Measurements from ENCODE around the gene PSMB4. TPM values are rescaled to one million over a fixed set of nuclear protein-coding genes. Genes with fewer than 3 reads are reported as not detected.
"Not testable (repeated sequence)": the region's sequence is repeated elsewhere in the genome, so short reads cannot be mapped to it uniquely, and the experiment has no call there.

PSMB4 gene
- total RNA-seq = 176 TPM

DNA sequence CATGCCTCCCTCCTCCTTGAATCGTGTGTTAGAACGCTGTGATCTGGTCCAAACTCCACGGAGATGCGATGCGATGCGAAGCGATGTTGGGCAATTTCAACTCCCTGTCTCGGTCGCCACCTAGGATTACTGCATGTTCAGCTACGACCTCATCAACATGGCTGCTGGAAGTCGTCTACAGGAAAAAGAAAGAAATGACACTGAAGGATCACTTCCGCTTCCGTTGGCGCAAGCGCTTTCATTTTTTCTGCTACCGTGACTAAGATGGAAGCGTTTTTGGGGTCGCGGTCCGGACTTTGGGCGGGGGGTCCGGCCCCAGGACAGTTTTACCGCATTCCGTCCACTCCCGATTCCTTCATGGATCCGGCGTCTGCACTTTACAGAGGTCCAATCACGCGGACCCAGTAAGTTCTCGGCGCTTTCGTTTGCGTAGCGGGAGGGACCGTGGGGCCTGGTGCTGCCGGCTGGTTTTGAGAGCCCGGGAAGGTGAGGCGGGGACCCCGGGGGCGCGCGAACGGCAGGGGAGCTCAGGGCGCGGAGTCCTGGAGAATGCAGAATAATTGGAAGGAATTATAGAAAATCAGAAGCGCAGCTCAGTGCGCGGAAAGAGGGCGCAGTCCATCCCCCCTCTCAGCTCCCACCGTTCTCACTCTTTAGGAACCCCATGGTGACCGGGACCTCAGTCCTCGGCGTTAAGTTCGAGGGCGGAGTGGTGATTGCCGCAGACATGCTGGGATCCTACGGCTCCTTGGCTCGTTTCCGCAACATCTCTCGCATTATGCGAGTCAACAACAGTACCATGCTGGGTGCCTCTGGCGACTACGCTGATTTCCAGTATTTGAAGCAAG, at the start of gene PSMB4:
TSS of gene PSMB4 (plus strand) at position 250 of the 848 bp plus-strand sequence. CDS start at position 265, 15 bp downstream.
- DNase-seq = peak; percentile 98

DNA sequence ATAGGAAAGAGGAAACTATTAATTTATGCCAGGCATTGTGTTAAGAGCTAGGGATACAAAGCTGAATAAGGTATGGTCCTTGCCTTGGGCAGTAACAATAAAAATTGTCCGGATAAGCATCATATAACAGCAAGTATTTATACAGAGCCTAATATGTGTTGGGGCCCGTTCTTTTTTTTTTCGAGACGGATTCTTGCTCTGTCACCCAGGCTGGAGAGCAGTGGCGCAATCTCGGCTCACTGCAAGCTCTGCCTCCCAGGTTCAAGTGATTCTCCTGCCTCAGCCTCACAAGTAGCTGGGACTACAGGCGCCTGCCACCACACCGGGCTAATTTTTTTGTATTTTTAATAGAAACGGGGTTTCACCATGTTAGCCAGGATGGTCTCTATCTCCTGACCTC, 49.0 kb upstream of the PSMB4 start:
- DNase-seq = not testable (repeated sequence)

DNA sequence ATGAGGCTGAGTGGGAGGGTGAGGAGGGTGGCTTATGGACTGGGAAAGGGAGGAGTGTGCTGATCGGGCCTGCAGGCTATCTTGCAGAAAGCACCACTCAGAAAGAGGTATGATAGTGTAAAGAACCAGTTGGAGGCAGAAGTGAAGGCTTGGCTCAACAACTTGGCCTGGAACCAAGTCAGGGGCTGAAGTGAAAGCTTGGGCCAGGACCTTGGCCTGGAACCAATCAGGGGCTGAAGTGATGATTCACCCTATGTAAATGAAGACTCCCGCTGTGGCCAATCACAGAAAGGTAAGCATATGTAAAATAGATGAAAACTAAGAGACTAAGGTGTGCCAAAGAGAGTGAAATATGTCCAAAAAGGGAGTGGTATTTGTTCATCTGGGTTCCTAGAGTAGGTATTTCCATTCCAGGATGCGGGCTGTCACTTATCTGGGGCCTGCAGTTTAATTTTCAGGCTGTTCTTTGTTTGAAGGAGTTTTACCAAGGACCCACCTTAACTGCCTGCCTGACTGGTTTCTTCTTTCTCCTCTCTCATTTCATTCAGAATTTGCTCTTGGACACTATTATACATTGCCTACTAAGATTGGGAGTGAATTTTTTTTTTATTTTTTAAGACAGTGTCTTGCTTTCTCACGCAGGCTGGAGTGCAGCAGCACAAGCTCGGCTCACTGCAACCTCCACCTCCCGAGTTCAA, 47.2 kb upstream of the PSMB4 start:
- no peak for DNase-seq

DNA sequence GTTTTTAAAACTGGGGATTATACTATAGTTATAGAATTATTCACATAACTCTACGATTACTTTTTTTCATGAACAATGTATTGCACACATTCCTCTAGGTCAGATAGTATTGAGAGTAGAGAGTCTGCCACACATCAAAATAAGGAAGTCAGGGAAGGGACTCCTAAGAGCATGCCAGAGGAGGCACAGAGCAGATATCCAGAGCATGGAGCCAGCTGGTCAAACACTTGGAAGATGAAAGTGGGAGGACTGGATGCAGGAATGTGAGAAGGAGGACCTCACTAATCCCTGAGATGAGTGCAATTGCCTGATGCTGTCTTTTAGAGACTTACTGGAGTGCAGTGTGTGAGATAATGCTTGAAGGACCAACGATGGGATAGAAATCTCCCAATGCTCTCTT, 42.7 kb upstream of the PSMB4 start:
- DNase-seq = no peak

DNA sequence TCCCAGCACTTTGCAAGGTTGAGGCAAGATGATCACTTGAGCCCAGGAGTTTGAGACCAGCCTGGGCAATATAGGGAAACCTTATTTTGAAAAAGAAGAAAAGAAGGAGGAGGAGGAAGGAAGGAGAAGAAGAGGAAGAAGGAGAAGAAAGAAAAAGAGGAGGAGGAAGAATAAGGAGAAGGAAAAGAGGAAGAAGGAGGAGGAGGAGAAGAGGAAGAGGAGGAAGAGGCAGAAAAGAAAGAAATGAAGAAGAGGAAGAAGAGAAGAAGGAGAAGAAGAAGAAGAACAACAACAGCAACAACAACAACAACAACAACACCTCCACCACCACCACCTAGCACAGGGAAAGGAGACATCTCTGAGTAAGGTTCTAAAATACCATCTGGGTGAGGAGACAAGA, 37.5 kb upstream of the PSMB4 start:
- no peak for DNase-seq

DNA sequence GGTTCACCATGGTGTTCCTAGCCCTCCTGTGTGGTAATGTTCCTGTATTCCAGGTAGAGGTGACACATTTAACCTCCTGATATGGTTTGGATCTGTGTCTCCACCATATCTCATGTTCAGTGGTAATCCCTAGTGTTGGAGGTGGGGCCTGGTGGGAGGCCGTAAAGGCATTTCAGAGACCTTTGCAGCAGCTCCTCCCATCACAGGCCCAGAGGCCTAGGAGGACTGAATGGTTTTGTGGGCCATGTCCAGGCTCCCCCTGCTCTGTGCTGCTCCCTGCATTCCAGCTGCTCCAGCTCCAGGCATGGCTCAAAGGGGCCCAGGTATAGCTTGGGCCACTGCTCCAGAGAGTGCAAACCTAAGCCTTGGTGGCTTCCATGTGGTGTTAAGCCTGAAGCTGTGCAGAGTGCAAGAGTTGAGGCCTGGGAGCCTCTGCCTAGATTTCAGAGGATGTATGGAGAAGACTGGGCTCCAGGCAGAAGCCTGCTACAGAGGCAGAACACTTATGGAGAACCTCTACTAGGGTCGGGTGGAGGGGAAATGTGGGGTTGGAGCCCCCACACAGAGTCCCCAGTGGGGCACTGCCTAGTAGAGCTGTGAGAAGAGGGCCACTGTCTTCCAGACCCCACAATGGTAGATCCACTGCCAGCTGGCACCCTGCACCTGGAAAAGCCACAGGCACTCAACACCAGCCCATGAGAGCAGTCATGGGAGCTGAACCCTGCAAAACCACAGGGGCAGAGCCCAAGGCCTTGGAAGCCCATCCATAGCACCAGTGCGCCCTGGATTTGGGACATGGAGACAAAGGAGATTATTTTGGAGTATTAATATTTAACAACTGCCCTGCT, 36.8 kb upstream of the PSMB4 start:
- DNase-seq = no peak

DNA sequence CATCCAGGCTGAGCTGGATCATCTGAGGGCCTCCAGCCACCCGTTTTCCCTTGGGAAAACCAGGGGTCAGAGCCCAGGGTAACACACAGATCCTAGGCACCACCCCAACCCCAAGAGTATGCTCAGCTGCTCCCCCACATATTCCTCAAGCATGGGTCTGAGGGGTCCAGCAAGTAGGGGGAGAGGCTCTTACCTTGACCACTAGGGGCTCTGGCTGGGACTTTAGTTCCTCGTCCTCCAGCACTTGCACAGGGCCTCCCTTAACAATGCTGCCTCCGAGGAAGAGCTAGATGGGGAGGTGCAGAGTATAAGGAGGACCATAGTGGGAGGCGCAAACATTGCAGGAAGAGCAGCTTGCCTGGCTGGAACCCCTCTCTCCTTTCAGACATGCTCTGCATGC, 34.4 kb upstream of the PSMB4 start:
- DNase-seq = no peak

DNA sequence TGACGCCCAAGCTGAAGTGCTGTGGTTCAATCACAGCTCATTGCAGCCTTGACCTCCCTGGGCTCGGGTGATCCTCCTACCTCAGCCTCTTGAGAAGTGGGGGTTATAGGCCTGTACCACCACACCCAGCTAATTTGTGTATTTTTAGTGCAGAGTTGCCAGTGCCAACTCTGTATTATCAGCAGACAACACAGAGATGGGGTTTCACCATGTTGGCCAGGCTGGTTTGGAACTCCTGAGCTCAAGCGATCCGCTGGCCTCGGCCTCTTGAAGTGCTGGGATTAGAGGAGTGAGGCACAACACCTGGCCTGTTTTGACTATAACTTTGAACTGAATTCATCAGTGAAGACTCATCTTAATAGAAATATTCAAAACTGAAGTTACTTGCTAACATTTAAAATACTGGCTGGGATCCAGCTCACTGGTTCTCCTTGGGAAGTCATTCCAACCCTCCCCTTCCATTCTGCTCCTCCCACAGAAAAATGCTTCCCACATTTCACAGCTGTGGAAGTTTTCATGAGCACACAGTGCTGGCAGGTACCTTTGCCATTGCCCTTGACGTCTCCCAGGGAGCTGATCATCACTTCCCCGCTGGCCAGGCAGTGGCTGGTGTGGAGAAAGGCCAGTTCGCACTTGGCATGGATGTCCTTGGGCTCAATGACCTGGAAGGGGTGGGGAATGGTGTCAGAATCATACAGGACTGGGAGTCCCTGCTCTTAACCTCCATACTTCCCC, 31.5 kb upstream of the PSMB4 start:
- no peak for DNase-seq

DNA sequence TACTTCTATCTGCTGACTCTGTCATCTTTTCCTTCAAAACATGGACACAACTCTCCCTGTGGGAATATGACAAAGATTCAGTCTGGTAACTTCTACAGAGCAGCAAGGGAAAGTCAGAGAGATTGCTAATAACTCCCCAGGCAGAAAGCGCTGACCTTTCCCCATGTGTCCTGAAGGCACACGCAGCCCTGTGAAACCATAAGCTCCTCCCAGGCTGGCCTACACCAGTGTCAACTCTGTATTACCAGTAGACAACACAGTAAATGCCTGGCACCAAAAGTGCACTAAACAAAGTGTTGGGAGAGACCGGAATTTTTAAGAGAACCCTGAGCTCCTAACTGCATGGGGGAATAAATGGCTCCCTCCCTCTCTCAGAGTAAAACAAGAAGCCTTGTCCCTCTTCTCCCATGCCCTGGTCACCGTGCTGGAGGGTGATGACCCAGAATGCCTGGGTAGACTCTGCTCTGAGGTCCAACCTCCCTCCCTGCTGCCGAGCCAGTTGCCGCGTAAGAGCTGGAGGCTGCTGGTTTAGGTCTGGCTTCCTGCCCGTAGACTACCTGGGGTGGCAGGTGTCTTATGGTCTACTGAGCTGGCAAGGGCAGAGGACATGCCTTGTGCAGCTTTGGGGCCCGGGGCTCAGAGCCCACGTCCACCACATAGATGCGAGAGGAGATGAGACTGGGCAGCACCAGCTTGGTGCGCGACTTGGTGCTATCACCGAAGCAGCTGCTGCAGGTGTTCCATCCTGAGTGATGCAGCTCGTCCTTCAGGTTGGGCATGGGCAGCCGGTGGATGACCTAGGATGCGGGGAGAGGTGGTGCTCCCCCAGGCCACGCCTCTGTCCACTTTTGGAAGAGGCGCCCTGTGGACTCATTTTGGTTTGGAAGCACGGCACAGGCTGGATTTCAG, 30.7 kb upstream of the PSMB4 start:
- no peak for DNase-seq

DNA sequence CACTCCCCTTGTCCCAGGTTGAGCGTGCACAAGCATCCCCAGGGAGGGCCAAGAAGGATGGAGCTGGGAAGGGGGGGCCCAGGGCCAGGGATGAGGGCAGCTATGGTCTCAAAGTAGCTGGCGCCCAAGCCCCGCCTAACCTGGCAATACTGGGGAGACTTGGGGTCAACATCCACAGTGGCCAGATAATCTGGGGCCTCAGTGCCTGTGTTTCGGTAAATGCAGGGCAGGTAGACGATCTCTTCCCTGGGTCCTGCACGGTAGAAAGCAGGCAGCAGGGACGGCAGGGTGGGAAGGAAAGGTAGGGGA, 30.1 kb upstream of the PSMB4 start:
- DNase-seq = no peak

DNA sequence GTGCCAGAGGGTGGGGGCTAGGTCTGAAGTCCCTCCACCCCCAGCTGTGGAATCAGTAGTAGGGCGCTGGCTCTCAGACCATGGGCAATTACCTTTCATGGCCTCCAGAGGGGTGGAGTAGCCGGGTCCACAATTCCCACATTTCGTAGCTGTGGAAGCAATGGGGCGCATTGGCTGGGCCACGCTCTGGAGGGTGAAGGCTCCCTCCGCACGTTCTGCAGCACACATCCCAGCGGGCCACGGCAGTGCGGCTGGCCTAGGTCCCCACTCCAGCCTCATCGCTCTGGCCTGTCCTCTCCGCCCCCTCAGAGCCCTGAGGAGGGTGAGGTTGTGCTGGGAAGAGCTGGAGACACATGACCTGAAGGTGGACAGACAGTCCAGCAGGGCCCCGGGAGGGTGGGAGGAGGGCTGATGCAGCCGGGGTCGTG, 29.7 kb upstream of the PSMB4 start:
- DNase-seq = no peak

DNA sequence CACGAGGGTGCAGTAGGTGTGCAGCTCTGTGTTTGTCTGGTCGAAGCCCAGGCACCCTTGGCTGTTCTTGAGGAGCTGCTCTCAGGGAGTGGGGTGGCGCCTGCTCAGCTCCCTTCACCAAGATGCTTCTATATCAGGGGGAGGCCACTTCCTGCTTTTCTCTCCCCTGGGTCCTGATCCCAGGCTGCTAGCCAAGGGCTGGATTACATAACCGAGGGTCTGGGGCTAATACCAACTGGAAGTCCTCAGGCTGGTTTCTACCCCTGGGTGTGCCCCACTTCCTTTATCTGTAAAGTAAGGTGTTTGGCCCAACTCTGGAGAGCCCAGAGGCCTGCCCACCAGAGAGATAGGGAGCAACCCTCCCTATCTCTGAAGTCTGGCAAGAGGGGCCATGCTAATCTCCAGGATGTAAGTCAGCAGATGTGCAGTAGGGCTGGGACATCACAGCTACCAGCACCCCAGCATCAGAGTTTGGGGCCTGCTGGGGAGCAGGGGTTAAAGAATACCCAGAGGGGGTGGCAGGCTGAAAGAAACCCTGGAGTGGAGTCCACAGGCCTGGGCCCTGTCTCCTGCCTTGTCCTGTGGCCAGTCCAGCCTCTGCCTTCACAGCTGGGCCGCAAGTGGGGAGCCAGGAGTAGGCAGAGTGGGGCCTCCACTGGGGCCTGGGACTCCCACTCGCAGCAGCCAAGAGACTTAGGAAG, 29.0 kb upstream of the PSMB4 start:
- no peak for DNase-seq

DNA sequence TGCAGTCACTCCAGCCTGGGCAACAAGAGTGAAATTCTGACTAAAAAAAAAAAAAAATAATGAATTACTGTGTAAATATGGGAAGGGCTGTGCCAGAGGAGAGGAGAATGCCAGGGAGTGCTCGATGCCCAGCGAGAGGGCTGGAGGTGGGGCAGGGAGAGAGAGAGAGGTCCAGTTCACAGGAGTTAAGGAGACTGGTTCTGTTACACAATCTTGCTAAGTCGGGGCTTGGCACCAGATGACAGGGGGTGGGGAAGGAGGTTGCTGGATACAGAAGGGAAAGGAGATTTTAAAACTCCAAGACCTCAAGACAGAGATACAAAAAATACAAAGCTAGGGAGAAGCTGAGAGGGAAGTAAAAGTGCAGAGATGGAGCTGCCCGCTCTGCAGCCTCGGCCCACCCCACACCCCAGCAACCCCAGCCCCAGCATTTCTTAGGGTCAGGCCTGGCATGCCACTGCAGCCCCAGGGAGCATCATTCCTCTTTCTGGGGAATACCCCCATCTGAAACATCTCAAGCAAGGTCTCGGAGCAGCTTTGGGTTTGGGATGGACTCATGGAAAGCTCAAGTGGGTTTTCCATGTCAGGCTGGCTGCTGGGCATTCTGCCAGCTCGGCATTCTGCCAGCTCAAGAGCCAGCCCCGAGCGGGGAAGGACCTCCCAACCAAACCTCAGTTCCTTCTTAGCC, 27.9 kb upstream of the PSMB4 start:
- DNase-seq = peak; percentile 22

DNA sequence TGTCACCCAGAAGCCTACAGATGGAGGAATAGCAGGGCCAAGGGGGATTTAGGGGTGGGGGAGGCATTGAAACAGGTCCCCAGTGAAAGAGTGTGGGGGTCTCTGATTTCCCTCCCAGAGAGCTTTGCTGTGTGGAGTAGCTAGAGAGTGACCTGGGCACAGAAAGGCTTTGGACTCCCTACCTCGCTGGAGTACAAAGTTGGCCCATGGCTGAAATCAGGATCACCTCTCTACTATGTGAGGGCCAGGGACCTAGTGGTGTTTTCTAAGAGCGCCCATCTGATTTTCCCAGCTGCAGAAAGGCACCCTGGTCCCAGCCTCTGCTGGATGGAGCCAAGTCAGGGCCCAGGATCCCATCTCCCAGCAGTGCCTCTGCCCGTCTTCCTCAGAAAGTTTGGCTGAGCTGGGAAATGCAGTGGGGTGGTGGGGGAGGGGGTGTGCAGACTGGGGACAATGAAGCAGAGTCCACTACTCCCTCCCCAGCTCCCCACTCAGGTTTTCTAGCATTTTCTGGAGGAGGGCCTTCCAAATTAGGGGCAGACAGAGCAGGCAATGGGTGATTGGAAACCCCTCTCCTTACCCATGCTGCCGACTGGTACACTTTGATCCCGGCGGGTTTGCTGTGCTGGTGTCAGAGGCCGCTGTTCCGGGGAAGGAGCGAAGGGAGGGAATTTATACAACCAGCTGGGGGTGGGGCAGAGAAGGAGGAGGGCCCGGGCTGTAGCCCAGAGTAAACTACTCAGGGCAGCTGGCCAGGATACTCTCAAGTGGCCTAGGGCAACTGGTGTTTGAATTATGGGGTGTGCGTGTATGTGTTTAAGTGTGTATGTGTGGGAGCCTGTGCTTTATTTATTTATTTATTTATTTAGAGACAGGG, 27.1 kb upstream of the PSMB4 start, which contains the start of gene SELENBP1:
TSS of gene SELENBP1 (minus strand) at position 648 of the 877 bp plus-strand sequence. CDS start at position 584, 64 bp downstream.
- DNase-seq = peak; percentile 38

DNA sequence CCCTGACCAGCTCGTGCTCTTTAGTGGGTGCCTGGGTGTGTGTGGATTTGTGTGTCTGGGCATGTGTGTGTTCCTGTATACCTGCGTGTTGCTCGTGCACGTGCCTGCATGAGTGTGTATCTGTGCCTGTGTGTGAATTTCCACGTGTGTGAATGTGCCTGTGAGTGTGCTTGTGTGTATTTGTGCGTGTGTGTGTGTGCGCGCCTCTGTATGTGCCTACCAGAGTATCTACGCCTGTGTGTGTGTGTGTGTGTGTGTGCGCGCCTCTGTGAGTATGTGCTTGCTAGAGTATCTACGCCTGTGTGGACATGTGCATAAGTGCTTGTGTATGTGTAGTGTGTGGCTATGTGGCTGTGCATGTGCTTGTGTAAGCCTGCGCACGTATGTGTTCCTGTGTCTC, 26.2 kb upstream of the PSMB4 start:
- DNase-seq = no peak

DNA sequence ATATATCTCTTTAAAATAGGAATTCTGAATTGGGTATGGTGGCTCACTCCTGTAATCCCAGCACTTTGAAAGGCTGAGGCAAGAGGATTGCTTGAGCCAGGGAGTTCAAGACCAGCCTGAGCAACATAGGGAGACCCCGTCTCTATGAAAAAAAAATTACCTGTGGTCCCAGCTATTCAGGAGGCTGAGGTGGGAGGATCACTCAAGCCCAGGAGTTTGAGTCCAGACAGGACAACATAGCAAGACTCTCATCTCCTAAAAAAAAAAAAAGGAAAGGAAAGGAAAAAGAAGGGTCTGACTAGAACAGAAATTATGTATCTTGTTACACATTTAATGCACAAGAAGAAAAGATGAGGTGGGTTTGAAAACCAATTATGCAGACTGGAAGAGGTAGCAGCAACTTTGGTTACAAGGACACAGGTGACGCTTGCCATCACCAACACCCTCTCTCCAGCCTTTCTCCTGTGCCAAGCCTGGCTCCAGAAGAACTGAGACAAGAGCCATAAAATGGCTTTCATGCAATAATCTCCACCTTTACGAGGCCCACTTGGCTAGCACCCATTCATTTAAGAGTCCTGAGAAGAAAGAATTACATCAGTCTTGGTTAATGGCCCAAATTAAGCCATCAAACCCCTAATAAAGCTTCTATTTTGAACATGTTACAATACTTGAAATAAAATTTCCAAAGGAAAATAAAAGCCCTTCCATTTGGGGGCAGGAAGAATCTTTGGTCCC, 22.1 kb upstream of the PSMB4 start:
- no peak for DNase-seq

DNA sequence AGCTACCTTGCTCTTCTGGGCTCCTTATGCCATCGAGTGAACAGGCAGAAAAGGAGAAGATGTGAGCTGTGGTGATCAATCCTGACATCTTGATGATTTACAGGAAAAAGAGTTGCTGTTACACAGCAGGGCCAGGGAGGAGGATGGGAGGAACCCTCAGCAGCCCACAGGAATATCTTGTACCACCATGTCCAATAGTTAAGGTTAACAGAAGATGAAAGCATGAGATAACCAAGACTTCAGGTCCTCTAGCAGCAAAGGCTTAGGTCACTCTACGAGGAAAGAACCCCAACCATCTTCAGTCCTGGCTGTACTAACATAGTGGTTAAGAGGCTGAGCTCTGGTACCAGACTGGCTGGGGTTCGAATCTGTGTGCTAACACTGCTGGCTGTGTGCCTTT, 14.8 kb upstream of the PSMB4 start:
- DNase-seq = no peak

DNA sequence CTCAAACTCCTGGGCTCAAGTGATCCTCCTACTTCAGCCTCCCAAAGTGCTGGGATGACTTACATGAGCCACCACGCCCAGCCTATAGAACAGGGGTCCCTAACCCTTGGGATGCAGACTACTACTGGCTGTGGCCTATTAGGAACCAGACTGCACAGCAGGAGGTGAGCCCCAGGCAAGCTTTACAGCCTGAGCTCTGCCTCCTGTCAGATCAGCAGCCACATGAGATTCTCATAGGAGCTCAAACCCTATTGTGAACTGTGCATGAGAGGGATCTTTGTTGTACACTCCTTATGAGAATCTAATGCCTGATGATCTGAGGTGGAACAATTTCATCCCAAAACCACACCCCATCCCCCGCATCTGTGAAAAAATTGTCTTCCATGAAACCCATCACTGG, 13.4 kb upstream of the PSMB4 start:
- DNase-seq = no peak
